WTC11 (cell line): ENCODE data around the gene CPA4. TPM values are rescaled to one million over a fixed set of nuclear protein-coding genes. Genes with fewer than 3 reads are reported as not detected.
"Not testable (repeated sequence)": the region's sequence is repeated elsewhere in the genome, so short reads cannot be mapped to it uniquely, and the experiment has no call there.

Source experiments
- ATAC-seq: fragments of 200-7000 bp; cut with Tn5 transposase; 2 replicates; pipeline ENCODE4 v1.10.0; 2021; ENCODE audit warnings: mild to moderate bottlenecking, moderate library complexity
- CTCF ChIA-PET: fragments of 300-600 bp; sonication (Branson Sonifier 250); formaldehyde crosslinking; loops from one replicate; lab custom pipeline; 2021; ENCODE audit warnings: antibody characterized with exemption; lab: Charles Lee
- POLR2A ChIA-PET: fragments of 350-600 bp; sonication (Branson Sonifier 250); formaldehyde crosslinking; loops from one replicate; lab custom pipeline; 2021; ENCODE audit warnings: antibody characterized with exemption; lab: Charles Lee
- DNase-seq: peaks from one replicate; pipeline ENCODE4 v3.0.0; 2021; ENCODE audit warnings: low spot score
- H3K27ac Mint-ChIP-seq: 2 replicates; pipeline ENCODE4 v1.8.0; 2021; ENCODE audit warnings: mixed read lengths
- H3K27me3 Mint-ChIP-seq: 2 replicates; pipeline ENCODE4 v1.8.0; 2021; ENCODE audit warnings: low read depth, mild to moderate bottlenecking, moderate library complexity, mixed read lengths
- H3K36me3 Mint-ChIP-seq: 2 replicates; pipeline ENCODE4 v1.8.0; 2021; ENCODE audit warnings: mixed read lengths
- H3K4me1 Mint-ChIP-seq: 2 replicates; pipeline ENCODE4 v1.8.0; 2022; ENCODE audit warnings: mixed read lengths
- H3K4me3 Mint-ChIP-seq: 2 replicates; pipeline ENCODE4 v1.8.0; 2021; ENCODE audit warnings: mild to moderate bottlenecking, moderate library complexity, mixed read lengths
- H3K9me3 Mint-ChIP-seq: 2 replicates; pipeline ENCODE4 v1.8.0; 2021; ENCODE audit warnings: mixed read lengths
- AR ChIP-seq: fragments of 250-450 bp; sonication (Bioruptor Pico); IDR thresholded peaks from 2 replicates; pipeline ENCODE4 v1.9.0; 2021; ENCODE audit warnings: mild to moderate bottlenecking
- ATF2 ChIP-seq: sonication (generic); formaldehyde crosslinking; IDR thresholded peaks from 2 replicates; pipeline ENCODE4 v1.8.1; 2022; ENCODE audit warnings: low read depth, missing genetic modification reagents, borderline replicate concordance
- ATF6 ChIP-seq: sonication (generic); formaldehyde crosslinking; IDR thresholded peaks from 2 replicates; pipeline ENCODE4 v1.8.1; 2023; ENCODE audit warnings: mild to moderate bottlenecking, missing genetic modification reagents
- MXD4 ChIP-seq: fragments of 250-450 bp; sonication (Bioruptor Pico); IDR thresholded peaks from 2 replicates; pipeline ENCODE4 v1.8.0; 2021; ENCODE audit warnings: mild to moderate bottlenecking, moderate library complexity, borderline replicate concordance
- RELA ChIP-seq: sonication (generic); formaldehyde crosslinking; IDR thresholded peaks from 2 replicates; pipeline ENCODE4 v1.8.1; 2022; ENCODE audit warnings: missing genetic modification reagents, mild to moderate bottlenecking, borderline replicate concordance
- SMAD4 ChIP-seq: sonication (generic); formaldehyde crosslinking; IDR thresholded peaks from 2 replicates; pipeline ENCODE4 v1.8.0; 2022; ENCODE audit warnings: mild to moderate bottlenecking, missing genetic modification reagents
- TEAD1 ChIP-seq: sonication (generic); formaldehyde crosslinking; IDR thresholded peaks from 2 replicates; pipeline ENCODE4 v1.8.0; 2022; ENCODE audit warnings: mild to moderate bottlenecking, missing genetic modification reagents
- ZBTB43 ChIP-seq: sonication (generic); formaldehyde crosslinking; IDR thresholded peaks from 2 replicates; pipeline ENCODE4 v1.8.1; 2023; ENCODE audit warnings: mild to moderate bottlenecking, missing genetic modification reagents
- ZNF138 ChIP-seq: sonication (generic); formaldehyde crosslinking; conservative IDR thresholded peaks from 2 replicates; pipeline ENCODE4 v1.8.1; 2022; ENCODE audit warnings: mild to moderate bottlenecking, moderate library complexity, missing genetic modification reagents
- ZNF219 ChIP-seq: sonication (generic); formaldehyde crosslinking; IDR thresholded peaks from 2 replicates; pipeline ENCODE4 v1.8.0; 2023; ENCODE audit warnings: missing genetic modification reagents, mild to moderate bottlenecking, borderline replicate concordance
- total RNA-seq: library from RNA; stranded (reverse); gene quantifications from 3 replicates; pipeline ENCODE4 v1.2.3, GENCODE V29; 2021
- TF ChIP-seq, protein P1 (sequence below): fragments of 250-450 bp; sonication (Bioruptor Pico); IDR thresholded peaks from 2 replicates; pipeline ENCODE4 v1.9.0; 2021; ENCODE audit warnings: moderate library complexity, mild to moderate bottlenecking, inconsistent platforms, borderline replicate concordance
- TF ChIP-seq, protein P2 (sequence below): sonication (generic); formaldehyde crosslinking; conservative IDR thresholded peaks from 2 replicates; pipeline ENCODE4 v1.8.1; 2023; ENCODE audit warnings: mild to moderate bottlenecking, low read depth, missing genetic modification reagents, moderate library complexity
- TF ChIP-seq, protein P3 (sequence below): sonication (generic); formaldehyde crosslinking; IDR thresholded peaks from 2 replicates; pipeline ENCODE4 v1.8.1; 2023; ENCODE audit warnings: mild to moderate bottlenecking, missing genetic modification reagents, moderate library complexity

The CPA4 gene
- total RNA-seq, 1 experiment from 2014 or later: not detected

DNA sequence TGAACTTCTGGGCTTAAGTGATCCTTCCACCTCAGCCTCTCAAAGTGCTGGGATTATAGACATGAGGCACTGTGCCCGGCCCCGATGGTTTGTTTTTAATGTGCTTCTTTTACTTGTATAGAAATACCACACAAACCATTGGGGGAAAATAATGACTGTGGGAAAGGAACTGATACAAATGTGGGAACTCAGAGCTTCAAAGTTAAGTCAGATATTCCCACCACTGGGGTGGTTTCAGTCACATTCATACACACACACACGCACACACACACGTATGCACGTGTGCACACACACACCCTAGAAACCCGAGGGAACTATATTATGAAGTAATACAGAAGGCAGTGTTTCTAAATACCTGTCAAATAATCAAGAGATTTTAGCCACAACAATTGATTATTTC is 17.0 kb downstream of the CPA4 start:
- Mint-ChIP-seq H3K36me3 (peaks cover 11% of the 10 kb centered on the region), H3K27ac (no peak overlapping the region), H3K4me3 (no peak overlapping the region), H3K9me3 (peaks cover 15% of the 10 kb centered on the region), H3K27me3 (no peaks in the 10 kb centered on the region)
- CTCF ChIA-PET: no interaction called here
- no peak for ATAC-seq
- DNase-seq: no peak
- POLR2A ChIA-PET: no interaction called here
- TF ChIP-seq TEAD1 (CRISPR knock-in tag) (no peak), ZBTB43 (CRISPR knock-in tag) (no peak), AR (CRISPR knock-in tag) (no peak)
- TF ChIP-seq, all 79 proteins: peak for 0
- H3K4me1 Mint-ChIP-seq: no peaks in the 10 kb centered on the region

- Mint-ChIP-seq H3K36me3 (peaks cover 11% of the 10 kb centered on the region), H3K27ac (no peak overlapping the region), H3K27me3 (no peaks in the 10 kb centered on the region; the same call in 1 of the 2 replicates)
- POLR2A ChIA-PET: no interaction called here
- TF ChIP-seq SMAD4: no peak
- no peak for TF ChIP-seq ZNF219 (CRISPR knock-in tag)
- TF ChIP-seq, all 79 proteins: peak for 0
- CTCF ChIA-PET: no interaction called here
- H3K4me3 Mint-ChIP-seq: no peak overlapping the region
- ATAC-seq (no peak), DNase-seq (no peak)
- H3K9me3 Mint-ChIP-seq: peaks cover 15% of the 10 kb centered on the region
- H3K4me1 Mint-ChIP-seq: no peaks in the 10 kb centered on the region
These were observed 21.3 kb downstream of the CPA4 start for GRCh38 chr7:130314305-130314704.

DNA sequence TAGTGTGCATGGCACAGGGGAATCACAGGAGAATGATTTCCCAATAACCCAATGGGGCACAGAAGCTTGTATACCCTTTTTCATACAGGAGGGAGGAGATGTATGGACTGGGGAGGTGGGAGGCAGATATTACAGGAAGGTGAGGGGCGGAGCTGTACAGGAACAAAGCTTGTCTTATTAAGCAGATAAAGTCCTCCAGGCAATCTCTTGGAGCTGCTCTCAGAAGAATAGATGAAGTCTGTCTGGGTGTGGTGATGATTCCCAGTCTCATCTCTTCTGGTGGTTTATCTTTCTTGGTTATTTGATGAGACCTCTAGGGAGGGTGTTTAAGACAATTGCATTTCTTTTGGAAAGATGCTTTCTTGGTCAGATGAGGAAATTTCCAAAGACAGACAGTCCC is 26.6 kb downstream of the CPA4 start:
- H3K4me1 Mint-ChIP-seq: peaks cover 12% of the 10 kb centered on the region
- ATAC-seq (no peak), DNase-seq (no peak)
- H3K27ac Mint-ChIP-seq: no peak overlapping the region
- CTCF ChIA-PET: no interaction called here
- H3K27me3 Mint-ChIP-seq: no peaks in the 10 kb centered on the region; the same call in 1 of the 2 replicates
- H3K36me3 Mint-ChIP-seq: no peaks in the 10 kb centered on the region
- H3K9me3 Mint-ChIP-seq: peaks cover 4% of the 10 kb centered on the region; the same call in 1 of the 2 replicates
- TF ChIP-seq, protein P1, sequence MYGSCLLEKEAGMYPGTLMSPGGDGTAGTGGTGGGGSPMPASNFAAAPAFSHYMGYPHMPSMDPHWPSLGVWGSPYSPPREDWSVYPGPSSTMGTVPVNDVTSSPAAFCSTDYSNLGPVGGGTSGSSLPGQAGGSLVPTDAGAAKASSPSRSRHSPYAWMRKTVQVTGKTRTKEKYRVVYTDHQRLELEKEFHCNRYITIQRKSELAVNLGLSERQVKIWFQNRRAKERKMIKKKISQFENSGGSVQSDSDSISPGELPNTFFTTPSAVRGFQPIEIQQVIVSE (CRISPR knock-in tag): no peak
- TF ChIP-seq, protein P2, sequence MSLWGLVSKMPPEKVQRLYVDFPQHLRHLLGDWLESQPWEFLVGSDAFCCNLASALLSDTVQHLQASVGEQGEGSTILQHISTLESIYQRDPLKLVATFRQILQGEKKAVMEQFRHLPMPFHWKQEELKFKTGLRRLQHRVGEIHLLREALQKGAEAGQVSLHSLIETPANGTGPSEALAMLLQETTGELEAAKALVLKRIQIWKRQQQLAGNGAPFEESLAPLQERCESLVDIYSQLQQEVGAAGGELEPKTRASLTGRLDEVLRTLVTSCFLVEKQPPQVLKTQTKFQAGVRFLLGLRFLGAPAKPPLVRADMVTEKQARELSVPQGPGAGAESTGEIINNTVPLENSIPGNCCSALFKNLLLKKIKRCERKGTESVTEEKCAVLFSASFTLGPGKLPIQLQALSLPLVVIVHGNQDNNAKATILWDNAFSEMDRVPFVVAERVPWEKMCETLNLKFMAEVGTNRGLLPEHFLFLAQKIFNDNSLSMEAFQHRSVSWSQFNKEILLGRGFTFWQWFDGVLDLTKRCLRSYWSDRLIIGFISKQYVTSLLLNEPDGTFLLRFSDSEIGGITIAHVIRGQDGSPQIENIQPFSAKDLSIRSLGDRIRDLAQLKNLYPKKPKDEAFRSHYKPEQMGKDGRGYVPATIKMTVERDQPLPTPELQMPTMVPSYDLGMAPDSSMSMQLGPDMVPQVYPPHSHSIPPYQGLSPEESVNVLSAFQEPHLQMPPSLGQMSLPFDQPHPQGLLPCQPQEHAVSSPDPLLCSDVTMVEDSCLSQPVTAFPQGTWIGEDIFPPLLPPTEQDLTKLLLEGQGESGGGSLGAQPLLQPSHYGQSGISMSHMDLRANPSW (CRISPR knock-in tag): no peak
- no peak for TF ChIP-seq ATF6
- TF ChIP-seq, protein P3, sequence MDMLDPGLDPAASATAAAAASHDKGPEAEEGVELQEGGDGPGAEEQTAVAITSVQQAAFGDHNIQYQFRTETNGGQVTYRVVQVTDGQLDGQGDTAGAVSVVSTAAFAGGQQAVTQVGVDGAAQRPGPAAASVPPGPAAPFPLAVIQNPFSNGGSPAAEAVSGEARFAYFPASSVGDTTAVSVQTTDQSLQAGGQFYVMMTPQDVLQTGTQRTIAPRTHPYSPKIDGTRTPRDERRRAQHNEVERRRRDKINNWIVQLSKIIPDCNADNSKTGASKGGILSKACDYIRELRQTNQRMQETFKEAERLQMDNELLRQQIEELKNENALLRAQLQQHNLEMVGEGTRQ (CRISPR knock-in tag): no peak
- no peak for TF ChIP-seq RELA
- no peak for TF ChIP-seq ZNF138
- no peak for TF ChIP-seq MXD4 (CRISPR knock-in tag)
- no peak for TF ChIP-seq ATF2
- no peak for TF ChIP-seq SMAD4
- POLR2A ChIA-PET: no interaction called here
- no peak overlapping the region for H3K4me3 Mint-ChIP-seq

GRCh38 chr7:130321542-130322229 is 28.7 kb downstream of the CPA4 start:
- CTCF ChIA-PET, H3K27ac Mint-ChIP-seq: not testable (repeated sequence)

More at GRCh38 chr7:130321542-130322229, 28.7 kb downstream of the CPA4 start:
- H3K27me3 Mint-ChIP-seq, DNase-seq, H3K36me3 Mint-ChIP-seq, H3K4me3 Mint-ChIP-seq, ATAC-seq, H3K9me3 Mint-ChIP-seq: not testable (repeated sequence)
- H3K4me1 Mint-ChIP-seq: peaks cover 16% of the 10 kb centered on the region
- POLR2A ChIA-PET: interaction anchor here (1.2 kb wide), 1 partner anchor 48 kb away, joined by 4 read pairs; no protein-coding TSS in a partner anchor
